KMS-11 (cell line): ENCODE results near the gene MATK.
"Not testable (repeated sequence)": the region's sequence is repeated elsewhere in the genome, so short reads cannot be mapped to it uniquely, and the experiment has no call there.

Source experiments
- H2AFZ ChIP-seq: fragments of 200-600 bp; sonication (generic); 2 replicates; pipeline ENCODE4 v1.6.1; 2016; ENCODE audit warnings: antibody characterized with exemption, mixed run types, low read depth
- H3K27ac ChIP-seq: fragments of 200-600 bp; sonication (generic); 2 replicates; pipeline ENCODE4 v1.6.1; 2016; ENCODE audit warnings: mild to moderate bottlenecking, mixed run types
- H3K27me3 ChIP-seq: fragments of 200-600 bp; sonication (generic); 2 replicates; pipeline ENCODE4 v1.6.1; 2017; ENCODE audit warnings: mild to moderate bottlenecking, low read depth, mixed run types, moderate library complexity; ENCODE audit not compliant: insufficient read depth
- H3K36me3 ChIP-seq: fragments of 200-600 bp; sonication (generic); 2 replicates; pipeline ENCODE4 v1.6.1; 2017; ENCODE audit warnings: mild to moderate bottlenecking, mixed run types; ENCODE audit not compliant: insufficient read depth
- H3K4me1 ChIP-seq: fragments of 200-600 bp; sonication (generic); 2 replicates; pipeline ENCODE4 v1.6.1; 2016; ENCODE audit warnings: mild to moderate bottlenecking, low read depth, mixed run types; ENCODE audit not compliant: poor library complexity, severe bottlenecking
- H3K4me2 ChIP-seq: fragments of 200-600 bp; sonication (generic); 2 replicates; pipeline ENCODE4 v1.7.0; 2016; ENCODE audit warnings: mild to moderate bottlenecking, mixed run types
- H3K4me3 ChIP-seq: fragments of 200-600 bp; sonication (generic); IDR thresholded peaks from 2 replicates; pipeline ENCODE4 v1.6.1; 2017; ENCODE audit warnings: low read depth, low read length, mixed read lengths; ENCODE audit not compliant: insufficient read depth
- H3K79me2 ChIP-seq: fragments of 200-600 bp; sonication (generic); 2 replicates; pipeline ENCODE4 v1.6.1; 2016; ENCODE audit warnings: low read depth, mixed run types; ENCODE audit not compliant: insufficient read depth
- H3K9ac ChIP-seq: fragments of 200-600 bp; sonication (generic); 2 replicates; pipeline ENCODE4 v1.6.1; 2016; ENCODE audit warnings: mild to moderate bottlenecking, mixed run types
- H4K20me1 ChIP-seq: fragments of 200-600 bp; sonication (generic); 2 replicates; pipeline ENCODE4 v1.6.1; 2016; ENCODE audit warnings: mild to moderate bottlenecking, mixed run types; ENCODE audit not compliant: insufficient read depth
- TF ChIP-seq, protein P1 (sequence below): fragments of 200-600 bp; sonication (generic); conservative IDR thresholded peaks from 2 replicates; pipeline ENCODE4 v1.6.1; 2017; ENCODE audit warnings: low read depth, mild to moderate bottlenecking, antibody characterized with exemption, low read length, moderate library complexity, mixed read lengths

MATK gene

DNA sequence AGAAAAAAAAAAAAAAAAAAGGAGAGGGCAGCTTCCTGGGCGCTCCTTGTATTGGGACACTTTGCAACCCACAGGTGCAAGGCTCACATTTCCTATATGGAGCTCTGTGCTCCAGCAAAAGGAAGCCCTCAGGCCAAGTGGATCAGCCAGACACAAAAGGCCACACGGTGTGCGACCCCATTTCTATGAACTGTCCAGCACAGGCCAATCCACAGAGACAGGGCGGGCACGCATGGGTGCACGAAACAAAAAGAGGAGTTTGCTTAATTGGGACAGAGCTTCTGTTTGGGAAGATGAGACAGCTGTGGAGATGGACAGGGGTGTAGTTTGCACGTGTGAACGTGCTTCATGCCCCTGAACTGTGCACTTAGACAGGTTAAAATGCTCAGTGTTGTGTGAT lies 31.6 kb upstream of the MATK start:
- Histone ChIP-seq H2AFZ (no peak overlapping the region), H3K79me2 (no peaks in the 10 kb centered on the region), H3K27ac (no peak overlapping the region), H4K20me1 (no peaks in the 10 kb centered on the region), H3K9ac (no peak overlapping the region), H3K4me2 (no peak overlapping the region), H3K4me1 (no peaks in the 10 kb centered on the region), H3K36me3 (no peaks in the 10 kb centered on the region), H3K4me3 (no peak overlapping the region), H3K27me3 (peaks cover 91% of the 10 kb centered on the region)
- TF ChIP-seq, protein P1, sequence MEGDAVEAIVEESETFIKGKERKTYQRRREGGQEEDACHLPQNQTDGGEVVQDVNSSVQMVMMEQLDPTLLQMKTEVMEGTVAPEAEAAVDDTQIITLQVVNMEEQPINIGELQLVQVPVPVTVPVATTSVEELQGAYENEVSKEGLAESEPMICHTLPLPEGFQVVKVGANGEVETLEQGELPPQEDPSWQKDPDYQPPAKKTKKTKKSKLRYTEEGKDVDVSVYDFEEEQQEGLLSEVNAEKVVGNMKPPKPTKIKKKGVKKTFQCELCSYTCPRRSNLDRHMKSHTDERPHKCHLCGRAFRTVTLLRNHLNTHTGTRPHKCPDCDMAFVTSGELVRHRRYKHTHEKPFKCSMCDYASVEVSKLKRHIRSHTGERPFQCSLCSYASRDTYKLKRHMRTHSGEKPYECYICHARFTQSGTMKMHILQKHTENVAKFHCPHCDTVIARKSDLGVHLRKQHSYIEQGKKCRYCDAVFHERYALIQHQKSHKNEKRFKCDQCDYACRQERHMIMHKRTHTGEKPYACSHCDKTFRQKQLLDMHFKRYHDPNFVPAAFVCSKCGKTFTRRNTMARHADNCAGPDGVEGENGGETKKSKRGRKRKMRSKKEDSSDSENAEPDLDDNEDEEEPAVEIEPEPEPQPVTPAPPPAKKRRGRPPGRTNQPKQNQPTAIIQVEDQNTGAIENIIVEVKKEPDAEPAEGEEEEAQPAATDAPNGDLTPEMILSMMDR = no peak

DNA sequence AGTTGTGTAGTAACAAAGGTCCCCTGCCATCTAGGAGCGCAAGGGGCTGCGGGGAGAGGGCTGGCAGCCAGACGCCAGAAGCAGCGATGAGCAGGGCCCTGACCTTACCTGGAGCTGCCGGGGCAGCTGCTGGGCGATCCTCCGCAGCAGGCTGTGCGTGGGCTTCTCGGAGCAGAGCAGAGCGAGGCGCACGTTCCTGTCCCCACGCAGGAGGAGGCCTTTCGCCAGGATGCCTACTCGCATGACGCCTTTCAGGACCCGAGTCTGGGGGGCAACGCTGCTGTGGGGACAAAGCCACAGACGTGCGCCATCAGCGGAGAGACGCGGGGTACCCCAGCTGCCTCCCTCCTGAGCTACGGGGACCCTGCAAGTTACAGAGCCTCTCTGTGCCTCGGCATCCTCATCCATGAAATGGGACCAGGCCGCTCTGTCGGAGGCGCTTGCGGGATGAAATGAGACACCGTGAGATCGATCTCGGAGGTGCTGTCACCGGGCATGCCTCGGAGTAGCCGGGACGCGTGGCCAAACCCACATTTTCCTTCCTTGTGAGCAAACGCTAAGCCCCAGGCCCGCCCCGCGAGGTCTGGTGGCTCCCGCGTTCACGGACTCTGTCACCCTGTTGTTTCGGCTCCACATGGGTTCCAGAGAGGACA lies 30.5 kb upstream of the MATK start:
- no peak overlapping the region for H3K27ac ChIP-seq
- H3K4me3 ChIP-seq = no peak overlapping the region
- TF ChIP-seq, protein P1 = no peak
- no peak overlapping the region for H3K4me2 ChIP-seq
- no peaks in the 10 kb centered on the region for H3K79me2 ChIP-seq
- H3K4me1 ChIP-seq = no peaks in the 10 kb centered on the region
- peaks cover 93% of the 10 kb centered on the region for H3K27me3 ChIP-seq
- H4K20me1 ChIP-seq = no peaks in the 10 kb centered on the region
- no peak overlapping the region for H3K9ac ChIP-seq
- H2AFZ ChIP-seq = no peak overlapping the region
- H3K36me3 ChIP-seq = no peaks in the 10 kb centered on the region

DNA sequence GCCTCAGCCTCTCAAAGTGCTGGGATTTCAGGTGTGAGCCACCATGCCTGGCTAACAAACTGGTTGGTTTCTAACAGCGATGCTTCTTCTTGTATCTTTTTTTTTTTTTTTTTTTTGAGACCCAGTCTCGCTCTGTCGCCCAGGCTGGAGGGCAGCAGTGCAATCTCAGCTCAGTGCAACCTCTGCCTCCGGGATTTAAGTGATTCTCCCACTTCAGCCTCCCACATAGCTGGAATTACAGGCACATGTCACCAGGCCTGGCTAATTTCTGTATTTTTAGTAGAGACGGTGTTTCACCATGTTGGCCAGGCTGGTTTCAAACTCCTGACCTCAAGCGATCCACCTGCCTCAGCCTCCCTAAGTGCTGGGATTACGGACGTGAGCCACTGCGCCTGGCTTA lies 30.0 kb upstream of the MATK start:
- H3K27me3 ChIP-seq = peaks cover 88% of the 10 kb centered on the region
- not testable (repeated sequence) for H3K4me2 ChIP-seq, H2AFZ ChIP-seq

DNA sequence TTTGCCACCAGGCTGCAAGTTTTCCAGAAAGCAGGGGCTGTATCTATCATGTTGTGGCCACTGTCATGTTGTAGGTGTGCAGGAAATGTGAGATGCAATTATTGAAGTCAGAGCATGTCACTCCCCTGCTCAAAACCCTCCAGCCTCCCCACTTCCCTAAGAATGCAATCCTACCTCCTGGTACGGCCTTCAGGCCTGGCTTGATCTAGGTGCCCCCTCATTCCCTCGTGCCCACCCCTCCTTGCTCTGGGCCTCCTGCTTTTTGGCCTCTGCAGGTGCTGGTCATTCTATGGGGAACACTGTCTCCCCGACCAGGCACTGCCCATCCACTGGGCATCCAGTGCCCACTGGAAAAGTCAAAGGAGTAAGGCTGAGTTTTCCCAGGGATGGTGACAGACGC lies 28.5 kb upstream of the MATK start:
- no peak overlapping the region for H3K4me3 ChIP-seq
- no peaks in the 10 kb centered on the region for H4K20me1 ChIP-seq
- TF ChIP-seq, protein P1 = no peak
- H3K4me1 ChIP-seq = no peaks in the 10 kb centered on the region
- H3K36me3 ChIP-seq = no peaks in the 10 kb centered on the region
- no peak overlapping the region for H3K4me2 ChIP-seq
- no peaks in the 10 kb centered on the region for H3K79me2 ChIP-seq
- no peak overlapping the region for H3K27ac ChIP-seq
- H3K27me3 ChIP-seq = peaks cover 89% of the 10 kb centered on the region
- H3K9ac ChIP-seq = no peak overlapping the region
- H2AFZ ChIP-seq = no peak overlapping the region

More for the DNA sequence above, 30.0 kb upstream of the MATK start:
- H3K4me3 ChIP-seq, H3K9ac ChIP-seq, H3K4me1 ChIP-seq, H3K27ac ChIP-seq, H3K79me2 ChIP-seq, H4K20me1 ChIP-seq, H3K36me3 ChIP-seq: not testable (repeated sequence)
